Measurements from ENCODE around the gene OLFM2.

The OLFM2 gene

DNA sequence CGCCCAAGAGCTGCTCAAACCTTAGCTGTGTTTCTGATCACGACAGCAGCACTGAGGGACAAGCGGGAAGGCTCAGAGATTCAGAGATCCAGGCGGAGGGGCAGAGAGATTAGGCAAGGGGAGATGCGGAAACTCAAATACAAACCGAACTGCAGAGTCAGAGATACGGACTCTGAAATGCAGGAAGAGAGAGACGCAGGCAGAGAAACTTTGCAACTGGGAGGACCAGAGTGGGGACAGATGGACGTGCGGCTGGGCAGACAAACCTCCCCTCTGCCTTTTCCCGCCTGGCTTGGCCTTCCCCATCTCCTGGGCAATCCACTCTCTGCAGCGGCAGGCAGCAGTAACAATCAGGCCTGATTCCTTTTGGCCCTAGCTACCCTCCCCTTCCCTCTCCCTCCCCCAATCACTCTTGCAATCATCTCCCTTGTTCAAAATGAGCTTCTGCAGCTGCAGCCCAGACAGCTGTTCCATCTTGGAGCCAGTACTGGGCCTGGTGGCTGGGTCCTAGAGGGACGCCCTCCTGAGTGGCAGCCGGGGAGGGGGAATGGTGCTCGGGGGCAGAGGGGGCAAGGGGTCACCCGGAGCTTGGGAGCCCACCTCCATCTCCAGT is 29.7 kb downstream of the OLFM2 start:
- H2AFZ ChIP-seq (ENCODE audit: low read depth, low read length) = no peak overlapping the region
- H3K9ac ChIP-seq (ENCODE audit: low read depth, low read length) = no peak overlapping the region
- H3K4me3 ChIP-seq (ENCODE audit: low read depth in 1 of 2, low read length in 2 of 2) = no peak overlapping the region
- TF ChIP-seq EZH2 (IDR thresholded peaks at IDR 0.05; ENCODE audit: borderline replicate concordance, low read depth, low read length, severe bottlenecking) = no peak
- TF ChIP-seq CTCF (IDR thresholded peaks at IDR 0.05; ENCODE audit: borderline replicate concordance, extremely low read depth, low read length, poor library complexity, severe bottlenecking) = no peak
- H3K27me3 ChIP-seq (ENCODE audit: insufficient read depth, low read length, poor library complexity) = peaks cover 1% of the 10 kb centered on the region
- no peak overlapping the region for H3K4me2 ChIP-seq (ENCODE audit: insufficient read depth, low read length)
- no peaks in the 10 kb centered on the region for H3K79me2 ChIP-seq (ENCODE audit: insufficient read depth, low read length)
- no peaks in the 10 kb centered on the region for H4K20me1 ChIP-seq (ENCODE audit: insufficient read depth, low read length)
- H3K36me3 ChIP-seq (ENCODE audit: insufficient read depth, low read length) = no peaks in the 10 kb centered on the region
- DNase-seq (no peak), ATAC-seq (ENCODE audit: insufficient read depth, low read depth) (no peak)
- no peaks in the 10 kb centered on the region for H3K4me1 ChIP-seq (ENCODE audit: insufficient read depth, low read length)
- H3K27ac ChIP-seq (ENCODE audit: low read length) = no peak overlapping the region
- H3K9me3 ChIP-seq (ENCODE audit: insufficient read depth, low read length, severe bottlenecking) = no peaks in the 10 kb centered on the region

- ATAC-seq (ENCODE audit: insufficient read depth, low read depth) = no peak
Measured at GRCh38 chr19:9903336-9903735, 33.0 kb downstream of the OLFM2 start.

GRCh38 chr19:9901642-9902041 is 34.7 kb downstream of the OLFM2 start:
- no peak for ATAC-seq (ENCODE audit: insufficient read depth, low read depth)
- no peak for TF ChIP-seq EZH2 (IDR thresholded peaks at IDR 0.05; ENCODE audit: borderline replicate concordance, low read depth, low read length, severe bottlenecking)
- no peak for TF ChIP-seq CTCF (IDR thresholded peaks at IDR 0.05; ENCODE audit: borderline replicate concordance, extremely low read depth, low read length, poor library complexity, severe bottlenecking)
- no peak overlapping the region for H3K4me3 ChIP-seq (ENCODE audit: low read depth in 1 of 2, low read length in 2 of 2)
- no peak overlapping the region for H3K27ac ChIP-seq (ENCODE audit: low read length)
- H3K4me1 ChIP-seq (ENCODE audit: insufficient read depth, low read length) = no peaks in the 10 kb centered on the region
- 0 out of 2 replicates have a peak overlapping the region, but pooled peaks have one; percentile 9 for H2AFZ ChIP-seq (ENCODE audit: low read depth, low read length)
- H3K4me2 ChIP-seq (ENCODE audit: insufficient read depth, low read length) = no peak overlapping the region
- H3K9me3 ChIP-seq (ENCODE audit: insufficient read depth, low read length, severe bottlenecking) = no peaks in the 10 kb centered on the region
- peaks cover 3% of the 10 kb centered on the region for H3K27me3 ChIP-seq (ENCODE audit: insufficient read depth, low read length, poor library complexity)
- no peaks in the 10 kb centered on the region for H3K79me2 ChIP-seq (ENCODE audit: insufficient read depth, low read length)
- no peaks in the 10 kb centered on the region for H3K36me3 ChIP-seq (ENCODE audit: insufficient read depth, low read length)
- no peak overlapping the region for H3K9ac ChIP-seq (ENCODE audit: low read depth, low read length)
- DNase-seq = no peak
- no peaks in the 10 kb centered on the region for H4K20me1 ChIP-seq (ENCODE audit: insufficient read depth, low read length)

More at GRCh38 chr19:9903336-9903735, 33.0 kb downstream of the OLFM2 start:
- H3K9ac ChIP-seq (ENCODE audit: low read depth, low read length) = no peak overlapping the region
- H3K36me3 ChIP-seq (ENCODE audit: insufficient read depth, low read length) = no peaks in the 10 kb centered on the region
- no peaks in the 10 kb centered on the region for H3K9me3 ChIP-seq (ENCODE audit: insufficient read depth, low read length, severe bottlenecking)
- H3K4me3 ChIP-seq (ENCODE audit: low read depth in 1 of 2, low read length in 2 of 2) = no peak overlapping the region
- H3K79me2 ChIP-seq (ENCODE audit: insufficient read depth, low read length) = no peaks in the 10 kb centered on the region
- peaks cover 3% of the 10 kb centered on the region for H3K27me3 ChIP-seq (ENCODE audit: insufficient read depth, low read length, poor library complexity)
- no peak overlapping the region for H2AFZ ChIP-seq (ENCODE audit: low read depth, low read length)
- DNase-seq = no peak
- no peak overlapping the region for H3K4me2 ChIP-seq (ENCODE audit: insufficient read depth, low read length)
- no peaks in the 10 kb centered on the region for H3K4me1 ChIP-seq (ENCODE audit: insufficient read depth, low read length)
- H3K27ac ChIP-seq (ENCODE audit: low read length) = no peak overlapping the region
- H4K20me1 ChIP-seq (ENCODE audit: insufficient read depth, low read length) = no peaks in the 10 kb centered on the region
- TF ChIP-seq EZH2 (IDR thresholded peaks at IDR 0.05; ENCODE audit: borderline replicate concordance, low read depth, low read length, severe bottlenecking) (no peak), CTCF (IDR thresholded peaks at IDR 0.05; ENCODE audit: borderline replicate concordance, extremely low read depth, low read length, poor library complexity, severe bottlenecking) (no peak)

Measured in DND-41 (cell line).